ENCODE measurements around the gene GBP2.
"Not testable (repeated sequence)": the region's sequence is repeated elsewhere in the genome, so short reads cannot be mapped to it uniquely, and the experiment has no call there.

The GBP2 gene

GRCh38 chr1:89125913-89126580, at the start of gene GBP2:
TSS of gene GBP2 (minus strand) at chr1:89126114. CDS start at chr1:89121966, 4,148 bp downstream.
- DNase-seq (ENCODE audit: low read depth in 2 of 2), result no peak

GRCh38 chr1:89174491-89174890, 48.6 kb upstream of the GBP2 start:
- no peak for DNase-seq (ENCODE audit: low read depth in 2 of 2)

GRCh38 chr1:89172468-89173143, 46.7 kb upstream of the GBP2 start:
- no peak for DNase-seq (ENCODE audit: low read depth in 2 of 2)

GRCh38 chr1:89171067-89171438, 45.1 kb upstream of the GBP2 start:
- DNase-seq (ENCODE audit: low read depth in 2 of 2), result no peak

GRCh38 chr1:89170170-89171066, 44.5 kb upstream of the GBP2 start:
- DNase-seq (ENCODE audit: low read depth in 2 of 2), result no peak

GRCh38 chr1:89169166-89169565, 43.3 kb upstream of the GBP2 start:
- DNase-seq (ENCODE audit: low read depth in 2 of 2), result no peak

- DNase-seq (ENCODE audit: low read depth in 2 of 2), result no peak
Measured at GRCh38 chr1:89167590-89168230, 41.8 kb upstream of the GBP2 start.

GRCh38 chr1:89166705-89167104, 40.8 kb upstream of the GBP2 start:
- no peak for DNase-seq (ENCODE audit: low read depth in 2 of 2)

GRCh38 chr1:89165811-89166210, 39.9 kb upstream of the GBP2 start:
- no peak for DNase-seq (ENCODE audit: low read depth in 2 of 2)

- DNase-seq (ENCODE audit: low read depth in 2 of 2), result no peak
Measured at GRCh38 chr1:89151047-89151446, 25.1 kb upstream of the GBP2 start.

- DNase-seq (ENCODE audit: low read depth in 2 of 2), result no peak
Measured at GRCh38 chr1:89149976-89150375, 24.1 kb upstream of the GBP2 start.

GRCh38 chr1:89149229-89149628, 23.3 kb upstream of the GBP2 start:
- no peak for DNase-seq (ENCODE audit: low read depth in 2 of 2)

GRCh38 chr1:89147678-89148658, 22.1 kb upstream of the GBP2 start:
- DNase-seq (ENCODE audit: low read depth in 2 of 2), result no peak

- DNase-seq (ENCODE audit: low read depth in 2 of 2), result no peak
Measured at GRCh38 chr1:89146721-89147120, 20.8 kb upstream of the GBP2 start.

GRCh38 chr1:89143484-89143883, 17.6 kb upstream of the GBP2 start:
- no peak for DNase-seq (ENCODE audit: low read depth in 2 of 2)

- no peak for DNase-seq (ENCODE audit: low read depth in 2 of 2)
Measured at GRCh38 chr1:89142160-89142559, 16.2 kb upstream of the GBP2 start.

GRCh38 chr1:89133747-89134146, 7.8 kb upstream of the GBP2 start:
- DNase-seq (ENCODE audit: low read depth in 2 of 2), result no peak

GRCh38 chr1:89130716-89131115, 4.8 kb upstream of the GBP2 start:
- no peak for DNase-seq (ENCODE audit: low read depth in 2 of 2)

GRCh38 chr1:89129911-89130310, 4.0 kb upstream of the GBP2 start:
- no peak for DNase-seq (ENCODE audit: low read depth in 2 of 2)

- not testable (repeated sequence) for DNase-seq (ENCODE audit: low read depth in 2 of 2)
Measured at GRCh38 chr1:89128003-89128458, 2.1 kb upstream of the GBP2 start.
